GM12878 (cell line): ENCODE data around the gene SLC5A1. TPM values are rescaled to one million over a fixed set of nuclear protein-coding genes. Genes with fewer than 3 reads are reported as not detected.

Source experiments
- ATAC-seq: fragments of 200-7000 bp; cut with Tn5 transposase; 3 replicates; pipeline ENCODE4 v1.9.1; 2020; ENCODE audit warnings: mild to moderate bottlenecking, moderate library complexity
- BruUV-seq: library from RNA; stranded (reverse); fragments of 400-500 nt; replicated peaks from 2 replicates; lab custom pipeline; 2021; lab: Mats Ljungman, UMichigan
- CTCF ChIA-PET: fragments of 300-600 bp; sonication (Branson Sonifier 250); formaldehyde crosslinking; extraction: SDS; loops from one replicate; lab custom pipeline; 2021; ENCODE audit warnings: inconsistent platforms; lab: Yijun Ruan, JAX
- POLR2A ChIA-PET: fragments of 350-600 bp; formaldehyde crosslinking; extraction: SDS; loops from one replicate; lab custom pipeline; 2021; ENCODE audit warnings: inconsistent platforms; lab: Charles Lee
- RAD21 ChIA-PET: fragments of 300-600 bp; sonication (Branson Sonifier 250); formaldehyde crosslinking; loops from one replicate; lab custom pipeline; 2023; ENCODE audit warnings: antibody characterized with exemption; ENCODE audit not compliant: unreplicated experiment; lab: Charles Lee
- SMC1A ChIA-PET: fragments of 300-600 bp; sonication (Branson Sonifier 250); formaldehyde crosslinking; loops from one replicate; lab custom pipeline; 2023; ENCODE audit not compliant: unreplicated experiment, uncharacterized antibody; lab: Charles Lee
- DNase-seq: peaks from one replicate; pipeline ENCODE4 v3.0.0-alpha.2; 2011; ENCODE audit warnings: low read depth, low spot score
- FAIRE-seq: peaks from 3 replicates; lab custom pipeline; 2011; peaks lifted over from hg19 to GRCh38; lab: Jason Lieb, UNC
- H2AFZ ChIP-seq: 2 replicates; pipeline ENCODE4 v1.6.0; 2011; ENCODE audit warnings: low read depth, low read length, control low read depth; ENCODE audit not compliant: control insufficient read depth
- H3K27ac ChIP-seq: 2 replicates; pipeline ENCODE4 v1.5.1; 2011; ENCODE audit warnings: control low read depth; ENCODE audit not compliant: control insufficient read depth, insufficient read depth
- H3K27me3 ChIP-seq, 2 experiments: replicated peaks in 1 of 2; 2 replicates each; pipeline versions ENCODE4 v1.6.0 to v1.6.1; 2011; ENCODE audit warnings: low read length in 1 of 2; ENCODE audit not compliant: control insufficient read depth in 2 of 2, insufficient read depth in 2 of 2
- H3K36me3 ChIP-seq, 2 experiments: 2 replicates each; pipeline ENCODE4 v1.5.1; 2011; ENCODE audit warnings: low read length in 1 of 2; ENCODE audit not compliant: control insufficient read depth in 2 of 2, insufficient read depth in 2 of 2
- H3K4me1 ChIP-seq: 2 replicates; pipeline ENCODE4 v1.6.1; 2011; ENCODE audit warnings: mild to moderate bottlenecking, low read length, moderate library complexity, mixed read lengths; ENCODE audit not compliant: control insufficient read depth, insufficient read depth
- H3K4me2 ChIP-seq: 2 replicates; pipeline ENCODE4 v1.6.0; 2011; ENCODE audit warnings: control low read depth; ENCODE audit not compliant: control insufficient read depth, insufficient read depth
- H3K4me3 ChIP-seq: fragments of 200-600 bp; sonication (generic); 2 replicates; pipeline ENCODE4 v1.5.1; 2016
- H3K79me2 ChIP-seq: 2 replicates; pipeline ENCODE4 v1.6.0; 2011; ENCODE audit warnings: low read length; ENCODE audit not compliant: control insufficient read depth, insufficient read depth
- H3K9ac ChIP-seq: 2 replicates; pipeline ENCODE4 v1.8.0; 2011; ENCODE audit warnings: low read length, control low read depth, mixed read lengths; ENCODE audit not compliant: control insufficient read depth, insufficient read depth
- H3K9me3 ChIP-seq: replicated peaks from 3 replicates; pipeline ENCODE4 v1.5.1; 2011; ENCODE audit warnings: mild to moderate bottlenecking, low read length; ENCODE audit not compliant: control insufficient read depth, insufficient read depth
- H4K20me1 ChIP-seq: 2 replicates; pipeline ENCODE4 v1.6.0; 2011; ENCODE audit not compliant: control insufficient read depth, insufficient read depth
- EGR1 ChIP-seq, 2 experiments: IDR thresholded peaks; 1 replicate in 1 of 2; 2 replicates in 1 of 2; pipeline ENCODE4 v1.6.1; 2011 to 2012; ENCODE audit warnings: low read depth in 2 of 2, low read length in 2 of 2, borderline replicate concordance in 1 of 2, mild to moderate bottlenecking in 1 of 2, moderate library complexity in 1 of 2
- NBN ChIP-seq: fragments of 450-650 bp; IDR thresholded peaks from 2 replicates; pipeline ENCODE4 v1.6.1; 2016
- ZNF687 ChIP-seq: fragments of 450-650 bp; IDR thresholded peaks from 2 replicates; pipeline ENCODE4 v1.6.1; 2017; ENCODE audit warnings: mild to moderate bottlenecking, moderate library complexity
- WGBS: methylation state at CpG from one replicate; pipeline ENCODE4 v1.1.6; 2016; ENCODE audit warnings: low lambda C conversion rate; ENCODE audit not compliant: insufficient replicate concordance, insufficient coverage; ENCODE audit errors: missing lambda C conversion rate; 5-methylcytosine and 5-hydroxymethylcytosine counted together
- in situ Hi-C: fragments of 300-500 bp; cut with MboI; formaldehyde crosslinking; loops from 9 replicates; pipeline ENCODE4 v1.14.3; 2018; ENCODE audit warnings: mixed read lengths
- intact Hi-C: fragments of 100-400 bp; cut with micrococcal nuclease; formaldehyde crosslinking; loops from one replicate; pipeline ENCODE4 v1.14.2; 2022; ENCODE audit not compliant: unreplicated experiment
- polyA plus RNA-seq, 11 experiments: library from polyadenylated mRNA; depleted of rRNA in 4 of 11; unstranded in 6 of 11; stranded (reverse) in 5 of 11; fragments of >200 nt; fragmentation: Nextera tagmentation in 4 of 11; fragmentation: Illumina TruSeq in 1 of 11; extraction: Ambion mirVana in 4 of 11; extraction: Trizol in 1 of 11; gene quantifications; 1 replicate in 1 of 11; 2 replicates in 10 of 11; pipeline versions ENCODE4 v1.2.1 to v1.2.3, GENCODE V29; 2011 to 2016; ENCODE audit warnings: inconsistent platforms in 2 of 11, missing spikeins in 2 of 11, low read depth in 1 of 11
- total RNA-seq, 4 experiments: library from RNA; depleted of rRNA in 3 of 4; stranded (reverse); fragments of >200 nt in 3 of 4; fragmentation: Illumina TruSeq in 1 of 4; extraction: Trizol in 1 of 4; gene quantifications; 2 replicates each; pipeline versions ENCODE4 v1.2.1 to v1.2.3, GENCODE V29; 2013 to 2021
- TF ChIP-seq, protein P1 (sequence below): fragments of 450-650 bp; formaldehyde crosslinking; IDR thresholded peaks from 2 replicates; pipeline ENCODE4 v1.5.0; 2022; ENCODE audit warnings: mild to moderate bottlenecking, missing genetic modification characterization

Gene SLC5A1
- total and polyA plus RNA-seq, 10 of the 15 experiments (the other 5 are each of a cell fraction or from before 2014, with no cell fraction given), result 0.01 TPM; not detected in 9

DNA sequence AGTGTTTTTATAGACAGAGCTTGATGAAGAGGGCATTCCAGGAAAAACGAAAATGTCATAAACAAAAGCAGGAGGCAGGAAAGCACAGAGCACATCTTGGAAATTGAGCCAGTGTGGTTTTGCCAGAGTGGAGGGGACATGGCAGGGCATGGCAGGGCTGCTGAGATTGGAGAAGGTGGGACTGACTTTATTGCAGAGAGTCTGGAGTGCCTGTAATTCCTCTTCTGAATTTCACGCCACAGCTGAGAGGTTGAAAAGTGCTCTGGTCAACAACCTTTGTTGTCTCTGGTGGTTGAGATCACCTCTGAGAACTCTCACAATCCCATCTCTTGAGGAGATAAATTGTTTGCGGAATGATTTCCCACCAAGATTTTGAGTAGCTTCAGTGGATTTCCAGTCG, 16.4 kb downstream of the SLC5A1 start:
- H3K9me3 ChIP-seq, result no peaks in the 10 kb centered on the region
- no peak overlapping the region for H3K27ac ChIP-seq
- H3K36me3 ChIP-seq, result no peaks in the 10 kb centered on the region
- in situ Hi-C loops, result no loop called here
- ATAC-seq (no peak), FAIRE-seq (no peak), DNase-seq (no peak)
- H4K20me1 ChIP-seq, result no peaks in the 10 kb centered on the region
- H2AFZ ChIP-seq, result no peak overlapping the region
- BruUV-seq, result no TSS peak
- ChIA-PET RAD21 (interaction anchor here (1.1 kb wide), 1 partner anchor 82 kb away, joined by 3 read pairs; no protein-coding TSS in a partner anchor), SMC1A (no interaction called here), CTCF (interaction anchor here (0.9 kb wide), 1 partner anchor 86 kb away, joined by 3 read pairs; no protein-coding TSS in a partner anchor), POLR2A (no interaction called here)
- no peaks in the 10 kb centered on the region; a peak in 2 of 4 replicates for H3K27me3 ChIP-seq
- no peaks in the 10 kb centered on the region for H3K4me1 ChIP-seq
- no peak overlapping the region for H3K4me2 ChIP-seq
- H3K79me2 ChIP-seq, result no peaks in the 10 kb centered on the region
- TF ChIP-seq NBN, result no peak
- no peak for TF ChIP-seq EGR1 (IDR thresholded peaks at IDR 0.05; ENCODE audit: borderline replicate concordance in 1 of 2, low read depth in 2 of 2, low read length in 2 of 2)
- no peak for TF ChIP-seq ZNF687
- TF ChIP-seq, protein P1, sequence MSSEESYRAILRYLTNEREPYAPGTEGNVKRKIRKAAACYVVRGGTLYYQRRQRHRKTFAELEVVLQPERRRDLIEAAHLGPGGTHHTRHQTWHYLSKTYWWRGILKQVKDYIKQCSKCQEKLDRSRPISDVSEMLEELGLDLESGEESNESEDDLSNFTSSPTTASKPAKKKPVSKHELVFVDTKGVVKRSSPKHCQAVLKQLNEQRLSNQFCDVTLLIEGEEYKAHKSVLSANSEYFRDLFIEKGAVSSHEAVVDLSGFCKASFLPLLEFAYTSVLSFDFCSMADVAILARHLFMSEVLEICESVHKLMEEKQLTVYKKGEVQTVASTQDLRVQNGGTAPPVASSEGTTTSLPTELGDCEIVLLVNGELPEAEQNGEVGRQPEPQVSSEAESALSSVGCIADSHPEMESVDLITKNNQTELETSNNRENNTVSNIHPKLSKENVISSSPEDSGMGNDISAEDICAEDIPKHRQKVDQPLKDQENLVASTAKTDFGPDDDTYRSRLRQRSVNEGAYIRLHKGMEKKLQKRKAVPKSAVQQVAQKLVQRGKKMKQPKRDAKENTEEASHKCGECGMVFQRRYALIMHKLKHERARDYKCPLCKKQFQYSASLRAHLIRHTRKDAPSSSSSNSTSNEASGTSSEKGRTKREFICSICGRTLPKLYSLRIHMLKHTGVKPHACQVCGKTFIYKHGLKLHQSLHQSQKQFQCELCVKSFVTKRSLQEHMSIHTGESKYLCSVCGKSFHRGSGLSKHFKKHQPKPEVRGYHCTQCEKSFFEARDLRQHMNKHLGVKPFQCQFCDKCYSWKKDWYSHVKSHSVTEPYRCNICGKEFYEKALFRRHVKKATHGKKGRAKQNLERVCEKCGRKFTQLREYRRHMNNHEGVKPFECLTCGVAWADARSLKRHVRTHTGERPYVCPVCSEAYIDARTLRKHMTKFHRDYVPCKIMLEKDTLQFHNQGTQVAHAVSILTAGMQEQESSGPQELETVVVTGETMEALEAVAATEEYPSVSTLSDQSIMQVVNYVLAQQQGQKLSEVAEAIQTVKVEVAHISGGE, result no peak
- no peak overlapping the region for H3K4me3 ChIP-seq
- intact Hi-C loops, result no loop called here
- no peak overlapping the region for H3K9ac ChIP-seq
- 39% methylated on average over 4 of the region's 4 CpGs for WGBS
